HuH-7 (cell line): Measurements from ENCODE around the gene DMPK.
"Not testable (repeated sequence)": the region's sequence is repeated elsewhere in the genome, so short reads cannot be mapped to it uniquely, and the experiment has no call there.

Experiments used
- DNase-seq: peaks from one replicate; pipeline ENCODE4 v3.0.0; 2011; ENCODE audit warnings: low spot score

The DMPK gene

DNA sequence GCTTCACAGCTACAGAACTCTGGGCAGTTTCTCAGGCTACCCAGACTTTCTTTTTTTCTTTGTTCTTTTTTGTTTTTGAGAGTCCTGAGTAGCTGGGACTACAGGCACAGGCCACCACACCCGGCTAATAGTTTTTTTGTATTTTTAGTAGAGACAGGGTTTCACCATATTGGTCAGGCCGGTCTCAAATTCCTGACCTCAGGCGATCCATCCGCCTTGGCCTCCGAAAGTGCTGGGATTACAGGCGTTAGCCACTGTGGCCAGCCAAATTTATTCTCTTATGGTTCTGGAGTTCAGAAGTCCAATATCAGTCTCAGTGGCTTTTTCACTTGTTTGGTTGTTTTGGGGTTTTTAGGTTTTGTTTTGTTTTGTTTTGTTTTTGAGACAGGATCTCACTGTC lies 36.7 kb downstream of the DMPK start:
- no peak for DNase-seq

DNA sequence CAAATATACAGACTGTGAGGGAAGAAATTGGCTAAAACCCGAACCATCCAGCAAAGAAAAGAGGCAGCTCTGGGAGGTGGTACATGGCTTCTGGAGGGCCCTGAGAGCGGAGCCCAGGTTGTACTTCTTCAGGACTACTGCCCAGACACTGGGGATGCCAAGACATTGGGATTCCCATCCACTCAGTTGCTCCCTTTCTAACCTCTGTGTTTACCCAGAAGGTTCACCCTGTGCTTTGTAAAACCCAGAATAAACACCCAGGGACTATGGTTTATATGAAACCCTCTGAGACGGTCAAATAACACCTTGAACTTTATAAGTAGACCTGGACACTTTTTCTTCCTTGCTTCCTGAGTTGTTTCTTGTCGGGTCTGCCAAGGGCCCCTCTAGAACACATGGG lies 39.3 kb downstream of the DMPK start:
- no peak for DNase-seq

DNA sequence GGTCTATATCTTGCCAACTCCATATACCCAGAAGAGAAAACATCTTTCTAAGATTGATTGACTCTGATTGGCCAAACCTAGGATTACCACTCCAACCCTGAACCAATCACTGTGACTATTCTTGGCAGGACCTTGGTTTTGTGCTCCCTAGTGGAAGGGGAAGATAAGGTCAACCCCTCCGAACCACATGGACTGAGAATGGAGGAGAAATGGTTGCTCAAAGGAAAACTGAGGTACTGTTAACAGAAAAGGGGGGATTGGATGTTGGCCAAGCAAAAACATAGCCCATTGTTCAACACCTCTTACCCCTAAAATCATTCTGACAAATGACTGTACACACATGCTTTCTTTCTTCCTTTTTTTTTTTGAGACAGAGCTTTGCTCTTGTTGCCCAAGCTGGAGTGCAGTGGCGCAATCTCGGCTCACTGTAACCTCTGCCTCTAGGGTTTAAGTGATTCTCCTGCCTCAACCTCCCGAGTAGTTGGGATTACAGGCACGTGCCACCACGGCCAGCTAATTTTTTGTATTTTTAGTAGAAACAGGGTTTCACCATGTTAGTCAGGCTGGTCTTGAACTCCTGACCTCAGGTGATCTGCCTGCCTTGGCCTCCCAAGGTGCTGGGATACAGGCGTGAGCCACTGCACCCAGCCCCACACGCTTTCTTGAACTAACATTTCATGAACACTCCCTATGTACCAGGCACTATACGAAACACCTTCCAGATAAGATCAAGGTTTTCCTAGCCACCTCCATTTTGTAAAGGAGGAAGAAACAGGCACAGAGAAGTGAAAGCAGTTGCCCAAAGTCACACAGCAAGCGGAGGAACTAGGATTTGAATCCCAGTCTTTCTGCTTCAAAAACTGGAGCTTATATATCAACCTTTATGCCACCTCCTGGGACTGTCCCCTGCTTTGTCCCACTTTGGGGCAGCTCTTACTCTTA lies 42.5 kb downstream of the DMPK start:
- no peak for DNase-seq

DNA sequence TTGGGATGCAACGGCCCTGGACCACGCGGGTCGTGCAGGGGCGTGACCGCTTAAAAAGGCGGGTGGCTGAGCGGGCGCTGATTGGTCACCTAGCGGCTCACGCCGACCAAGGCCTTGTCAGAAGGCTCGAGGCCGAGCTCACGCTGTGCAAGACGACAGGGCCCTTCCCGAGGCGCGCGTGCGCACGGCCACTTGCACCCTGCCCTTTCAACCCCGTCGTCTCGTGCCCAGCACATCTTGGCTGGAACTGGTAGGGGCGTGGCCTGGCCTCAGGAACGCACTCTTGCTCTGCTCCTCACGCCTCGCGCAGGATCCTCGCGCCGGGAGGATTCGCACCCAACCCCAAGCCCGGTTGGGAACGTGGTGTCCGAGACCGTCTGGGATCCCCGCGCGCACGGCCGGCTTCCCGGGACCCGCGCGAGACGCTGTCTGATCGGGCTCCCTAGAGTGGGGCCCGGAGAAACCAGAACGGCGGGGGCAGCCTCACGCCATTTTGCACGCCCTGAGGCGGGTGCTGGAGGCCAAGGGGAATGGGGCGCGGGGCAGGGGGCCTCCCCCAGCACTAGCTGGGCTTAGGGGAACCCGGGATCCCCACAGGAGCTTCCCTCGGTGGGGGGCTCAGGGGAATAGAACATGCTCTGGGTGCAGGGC lies 49.0 kb downstream of the DMPK start, which contains the start of gene MEIOSIN:
MEIOSIN (plus strand) TSS at position 280 of the 651 bp plus-strand sequence. CDS start 1,938 bp downstream, outside the sequence.
- no peak for DNase-seq

DNA sequence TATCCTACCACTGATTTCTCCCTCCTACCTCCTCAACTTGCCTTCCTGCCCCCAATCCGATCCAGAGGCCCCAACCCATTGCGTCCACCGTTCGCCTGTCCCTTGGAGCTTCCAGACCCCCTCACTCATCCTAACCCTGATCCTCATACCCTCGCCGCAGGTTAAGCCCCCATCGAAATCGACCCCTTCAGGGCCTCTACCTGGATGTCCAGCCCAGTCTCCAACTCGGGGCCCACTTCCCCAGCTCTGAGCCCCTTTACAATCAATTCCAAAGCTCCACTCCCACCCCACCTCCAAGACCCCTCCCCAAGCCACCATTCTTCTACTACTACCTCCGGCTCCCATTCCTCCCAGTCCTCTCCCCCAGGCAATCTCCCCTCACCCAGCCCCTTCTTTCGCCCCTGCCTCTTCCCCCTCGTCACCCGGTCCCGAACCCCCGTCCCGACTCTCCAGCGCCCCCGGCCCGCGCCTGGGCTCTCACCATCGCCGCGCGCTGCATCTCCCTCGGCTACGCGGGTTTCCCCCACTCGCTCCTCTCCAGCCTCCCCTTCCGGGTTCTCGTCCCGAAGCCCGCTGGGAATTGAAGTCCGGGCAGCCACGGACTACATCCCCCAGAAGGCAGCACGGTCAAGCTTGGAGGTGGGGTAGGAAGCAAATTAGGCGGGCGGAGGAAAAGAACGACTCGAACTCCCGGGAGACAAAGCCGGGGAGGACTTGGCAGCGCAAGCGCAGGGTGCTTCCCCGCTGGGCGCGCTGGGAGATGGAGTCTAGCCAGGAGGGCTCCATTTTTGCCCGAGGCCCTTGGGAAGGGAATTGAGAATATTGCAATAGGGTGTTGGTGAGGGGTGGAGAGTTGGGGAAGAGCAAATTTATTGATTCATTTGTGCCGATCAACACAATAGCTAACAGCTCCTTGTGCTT lies 51.7 kb downstream of the DMPK start, which contains the start of gene FBXO46:
FBXO46 (minus strand) TSS at position 529 of the 921 bp plus-strand sequence. CDS start 17,401 bp downstream, outside the sequence.
- peak; percentile 95 for DNase-seq

DNA sequence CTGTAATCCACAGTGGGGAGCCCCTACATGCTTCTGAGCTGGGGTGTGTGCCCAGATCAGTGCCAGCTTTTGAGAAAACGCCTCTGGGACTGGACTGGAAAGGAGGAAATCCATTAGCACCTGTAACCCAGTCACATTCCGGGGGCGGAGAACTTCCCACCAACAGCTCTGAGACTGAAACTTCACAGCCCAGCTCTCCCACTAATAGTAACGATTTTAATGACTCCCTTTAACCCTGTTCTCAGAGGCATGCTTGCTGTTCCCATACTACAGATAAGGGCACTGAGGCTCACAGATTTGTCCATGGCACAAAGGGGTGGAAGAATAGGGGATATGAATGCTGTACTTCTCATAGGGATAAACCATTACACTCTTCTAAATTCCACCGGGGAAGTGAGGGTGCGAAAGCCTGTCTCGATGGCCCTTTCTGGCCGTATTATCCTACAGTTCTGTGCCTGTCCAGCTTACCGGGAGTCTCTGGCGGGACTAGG lies 52.4 kb downstream of the DMPK start:
- no peak for DNase-seq

DNA sequence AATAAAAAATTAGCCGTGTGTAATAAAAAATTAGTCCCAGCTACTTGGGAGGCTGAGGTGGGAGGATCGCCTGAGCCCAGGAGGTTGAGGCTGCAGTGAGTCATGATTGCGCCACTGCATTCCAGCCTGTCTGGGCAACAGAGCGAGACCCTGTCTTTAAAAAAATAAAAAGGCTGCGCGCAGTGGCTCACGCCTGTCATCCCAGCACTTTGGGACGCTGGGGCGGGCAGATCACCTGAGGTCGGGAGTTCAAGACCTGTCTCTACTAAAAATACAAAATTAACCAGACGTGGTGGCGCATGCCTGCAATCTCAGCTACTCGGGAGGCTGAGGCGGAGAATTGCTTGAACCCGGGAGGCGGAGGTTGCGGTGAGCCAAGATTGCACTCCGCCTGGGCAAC lies 53.6 kb downstream of the DMPK start:
- not testable (repeated sequence) for DNase-seq

DNA sequence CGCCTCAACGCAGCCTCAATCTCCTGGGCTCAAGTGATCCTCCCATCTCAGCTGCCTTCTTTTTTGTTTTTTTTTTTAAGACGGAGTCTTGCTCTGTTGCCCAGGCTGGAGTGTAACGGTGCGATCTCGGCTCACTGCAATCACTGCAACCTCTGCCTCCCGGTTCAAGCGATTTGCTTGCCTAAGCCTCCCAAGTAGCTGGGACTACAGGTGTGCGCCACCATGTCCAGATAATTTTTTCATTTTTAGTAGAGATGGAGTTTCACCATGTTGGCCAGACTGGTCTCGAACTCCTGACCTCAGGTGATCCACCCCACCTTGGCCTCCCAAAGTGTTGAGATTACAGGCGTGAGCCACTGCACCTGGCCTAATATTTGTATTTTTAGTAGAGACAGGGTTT lies 62.2 kb downstream of the DMPK start:
- DNase-seq, result not testable (repeated sequence)
